Measurements from ENCODE around the gene RBM38.

The RBM38 gene

DNA sequence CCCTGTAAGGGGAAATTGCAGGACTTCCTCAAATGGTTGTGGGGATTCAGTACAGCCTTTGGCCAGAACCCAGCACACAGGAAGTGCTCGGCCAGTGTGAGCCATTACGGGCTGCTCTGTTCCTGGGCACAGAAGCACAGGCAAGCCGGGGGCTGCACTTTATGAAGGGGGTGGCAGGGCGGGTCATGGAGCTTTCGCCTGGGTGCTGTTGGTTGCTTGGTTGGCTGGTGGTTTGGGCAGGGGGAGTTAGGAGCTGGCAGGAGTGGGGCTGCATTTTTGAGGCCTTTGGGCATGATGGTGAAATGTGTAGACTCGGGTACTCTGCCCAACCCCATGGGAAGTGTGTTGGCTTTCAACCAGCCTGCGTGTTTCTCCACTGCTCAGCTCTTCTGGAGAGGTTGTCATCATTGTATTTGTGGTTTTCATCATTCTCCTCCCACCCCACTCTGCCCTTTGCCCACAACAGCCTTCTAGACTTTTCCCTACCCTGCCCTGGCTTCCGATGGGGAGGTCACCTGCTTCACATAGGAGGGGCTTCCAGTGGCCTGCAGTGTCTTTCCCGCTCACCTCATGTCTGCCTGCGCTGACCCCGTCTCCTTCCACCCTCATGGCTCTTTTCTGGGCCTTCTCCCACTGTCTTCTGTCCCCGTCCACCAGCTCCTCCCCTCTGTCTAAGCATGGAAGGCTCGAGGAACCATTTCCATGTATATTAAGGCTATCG is 16.1 kb upstream of the RBM38 start:
- no peak for DNase-seq (ENCODE audit: low read depth in 2 of 2)
- no peak overlapping the region for H3K4me3 ChIP-seq (replicated peaks in 1 of 2; ENCODE audit: low read depth in 2 of 2, low read length in 2 of 2)
- TF ChIP-seq, protein P1, sequence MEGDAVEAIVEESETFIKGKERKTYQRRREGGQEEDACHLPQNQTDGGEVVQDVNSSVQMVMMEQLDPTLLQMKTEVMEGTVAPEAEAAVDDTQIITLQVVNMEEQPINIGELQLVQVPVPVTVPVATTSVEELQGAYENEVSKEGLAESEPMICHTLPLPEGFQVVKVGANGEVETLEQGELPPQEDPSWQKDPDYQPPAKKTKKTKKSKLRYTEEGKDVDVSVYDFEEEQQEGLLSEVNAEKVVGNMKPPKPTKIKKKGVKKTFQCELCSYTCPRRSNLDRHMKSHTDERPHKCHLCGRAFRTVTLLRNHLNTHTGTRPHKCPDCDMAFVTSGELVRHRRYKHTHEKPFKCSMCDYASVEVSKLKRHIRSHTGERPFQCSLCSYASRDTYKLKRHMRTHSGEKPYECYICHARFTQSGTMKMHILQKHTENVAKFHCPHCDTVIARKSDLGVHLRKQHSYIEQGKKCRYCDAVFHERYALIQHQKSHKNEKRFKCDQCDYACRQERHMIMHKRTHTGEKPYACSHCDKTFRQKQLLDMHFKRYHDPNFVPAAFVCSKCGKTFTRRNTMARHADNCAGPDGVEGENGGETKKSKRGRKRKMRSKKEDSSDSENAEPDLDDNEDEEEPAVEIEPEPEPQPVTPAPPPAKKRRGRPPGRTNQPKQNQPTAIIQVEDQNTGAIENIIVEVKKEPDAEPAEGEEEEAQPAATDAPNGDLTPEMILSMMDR (IDR thresholded peaks at IDR 0.05; ENCODE audit: low read depth, low read length): no peak

DNA sequence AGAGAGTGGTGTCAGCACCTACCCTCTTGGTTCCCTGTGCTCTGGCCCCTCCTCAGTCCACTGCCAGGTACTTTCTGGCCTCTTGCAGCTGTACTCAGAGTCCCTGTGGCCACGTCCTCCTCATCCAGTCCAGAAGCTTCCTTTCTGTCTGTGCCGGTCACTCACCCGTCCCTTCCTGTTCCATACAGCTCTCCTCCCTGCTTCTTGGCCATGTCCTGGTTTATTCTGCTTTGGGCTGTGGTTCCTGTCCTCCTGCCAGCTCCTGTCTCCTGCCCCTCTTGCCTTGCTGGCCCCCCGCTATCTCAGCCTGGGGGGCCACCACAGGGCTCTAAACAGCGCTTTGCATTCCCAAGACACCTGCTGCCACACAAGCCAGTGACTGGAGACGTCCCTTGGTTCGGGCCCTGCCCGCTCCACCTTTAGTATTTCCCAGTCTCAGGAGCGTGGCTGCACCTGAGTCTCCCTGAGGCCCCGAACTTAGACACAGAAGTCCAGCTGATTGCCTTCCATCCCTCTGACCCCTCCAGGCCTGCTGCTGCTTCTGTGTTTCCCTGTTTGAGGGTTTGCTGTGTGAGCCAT is 15.5 kb upstream of the RBM38 start:
- DNase-seq (ENCODE audit: low read depth in 2 of 2): no peak
- no peak overlapping the region for H3K4me3 ChIP-seq (replicated peaks in 1 of 2; ENCODE audit: low read depth in 2 of 2, low read length in 2 of 2)
- TF ChIP-seq, protein P1 (IDR thresholded peaks at IDR 0.05; ENCODE audit: low read depth, low read length): no peak

DNA sequence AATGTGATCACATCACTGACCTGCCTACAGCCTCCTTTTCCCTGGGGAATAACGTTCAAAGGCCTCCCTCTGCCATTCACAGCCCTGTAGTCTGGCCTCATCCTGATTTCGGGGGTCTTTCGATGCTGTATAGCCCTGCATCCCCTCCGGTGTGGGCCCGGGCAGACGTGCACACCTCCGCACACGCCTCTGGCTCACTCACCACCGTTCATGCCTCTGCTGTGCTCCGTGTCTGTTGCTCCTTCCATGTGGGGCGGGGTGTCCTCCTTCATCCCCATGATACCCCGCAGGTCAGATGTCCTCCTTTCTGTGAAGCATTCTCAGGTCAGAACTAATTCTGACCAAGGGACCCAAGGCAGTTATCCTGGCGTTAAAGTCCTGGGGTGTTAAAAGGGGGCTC is 13.8 kb upstream of the RBM38 start:
- TF ChIP-seq, protein P1 (IDR thresholded peaks at IDR 0.05; ENCODE audit: low read depth, low read length): no peak
- no peak overlapping the region for H3K4me3 ChIP-seq (replicated peaks in 1 of 2; ENCODE audit: low read depth in 2 of 2, low read length in 2 of 2)
- no peak for DNase-seq (ENCODE audit: low read depth in 2 of 2)

DNA sequence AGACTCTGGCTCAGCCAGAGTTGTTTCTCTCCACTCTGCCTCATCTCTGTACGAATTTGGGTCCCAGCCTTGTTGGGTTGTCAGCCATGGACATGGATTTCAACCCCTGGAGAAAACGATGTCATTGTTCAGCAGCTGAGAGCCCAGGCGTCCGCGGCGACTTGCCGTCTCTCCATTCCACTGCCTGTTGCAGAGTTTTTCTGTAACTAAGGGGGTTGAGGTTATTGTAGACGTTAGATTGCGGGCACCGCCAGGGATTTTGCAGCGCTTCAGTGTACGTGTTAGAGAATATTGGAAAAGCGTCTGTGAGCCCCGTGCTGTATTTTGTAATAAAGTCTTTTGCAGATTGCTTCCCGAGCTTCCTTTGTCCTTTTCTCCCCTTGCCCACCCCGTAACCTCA is 13.1 kb upstream of the RBM38 start:
- H3K4me3 ChIP-seq (replicated peaks in 1 of 2; ENCODE audit: low read depth in 2 of 2, low read length in 2 of 2): no peak overlapping the region
- no peak for DNase-seq (ENCODE audit: low read depth in 2 of 2)
- TF ChIP-seq, protein P1 (IDR thresholded peaks at IDR 0.05; ENCODE audit: low read depth, low read length): no peak

DNA sequence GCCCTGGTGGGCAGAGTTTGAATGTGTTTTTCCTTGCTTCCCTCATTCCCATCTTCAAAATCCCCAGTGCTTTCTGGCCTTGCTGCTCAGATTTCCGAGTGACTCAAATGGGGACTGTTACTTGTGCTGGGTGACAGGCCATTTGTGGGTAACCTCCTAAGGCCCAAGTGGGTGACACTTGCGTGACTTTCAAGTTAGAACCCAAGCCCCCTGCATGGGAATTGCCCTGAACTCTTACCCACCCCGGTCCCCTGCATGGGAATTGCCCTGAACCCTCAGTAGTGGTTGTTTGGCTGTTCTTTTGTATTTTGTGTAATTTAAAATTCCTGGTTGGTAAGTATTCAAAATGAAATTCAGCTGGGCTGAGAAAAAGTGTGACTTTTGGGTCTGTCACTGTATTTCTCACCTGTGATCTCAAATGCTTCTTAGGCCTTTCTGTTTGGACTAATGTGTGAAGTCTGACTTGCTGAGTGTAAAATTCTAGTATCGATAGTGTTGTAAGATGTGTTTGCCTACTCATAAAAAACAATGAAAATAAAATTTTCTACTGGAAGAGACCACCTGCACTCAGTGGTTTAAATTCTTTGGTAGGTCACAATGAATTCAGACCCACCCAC is 12.4 kb upstream of the RBM38 start:
- TF ChIP-seq, protein P1 (IDR thresholded peaks at IDR 0.05; ENCODE audit: low read depth, low read length): no peak
- DNase-seq (ENCODE audit: low read depth in 2 of 2): no peak

DNA sequence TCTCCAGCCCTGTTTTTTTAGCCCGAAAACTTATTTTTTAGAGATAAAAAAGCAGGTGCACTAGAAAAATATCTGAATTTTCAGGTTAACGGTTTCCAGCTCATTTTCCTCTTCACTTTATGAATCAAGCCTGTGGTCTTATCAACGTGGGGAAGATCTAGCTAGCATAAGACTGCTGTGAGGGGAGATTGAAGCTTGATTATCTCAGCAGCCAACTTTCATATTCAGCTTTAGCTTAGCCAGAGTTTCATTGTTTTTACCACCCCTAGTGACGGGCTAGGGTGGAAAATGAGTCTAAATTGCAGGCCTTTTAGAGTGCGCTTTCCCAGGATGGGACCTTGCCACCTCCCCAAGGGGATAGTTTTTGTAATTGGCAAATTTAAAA is 11.9 kb upstream of the RBM38 start:
- TF ChIP-seq, protein P1 (IDR thresholded peaks at IDR 0.05; ENCODE audit: low read depth, low read length): no peak
- H3K4me3 ChIP-seq (replicated peaks in 1 of 2; ENCODE audit: low read depth in 2 of 2, low read length in 2 of 2): no peak overlapping the region
- no peak for DNase-seq (ENCODE audit: low read depth in 2 of 2)

More for the DNA sequence above, 12.4 kb upstream of the RBM38 start:
- H3K4me3 ChIP-seq (replicated peaks in 1 of 2; ENCODE audit: low read depth in 2 of 2, low read length in 2 of 2): no peak overlapping the region

Measured in cardiac fibroblast (primary cell).